Transverse colon (tissue), 3 donors: ENCODE results near the gene SDK1.

ENCODE experiments used
- EP300 ChIP-seq: sonication (generic); formaldehyde crosslinking; IDR thresholded peaks from one replicate; pipeline ENCODE4 v1.6.1; 2017; ENCODE audit warnings: antibody characterized with exemption, low read depth
- POLR2A ChIP-seq: fragments of 450-650 bp; IDR thresholded peaks from one replicate; pipeline ENCODE4 v1.6.1; 2016; ENCODE audit warnings: antibody characterized with exemption, mild to moderate bottlenecking, moderate library complexity
- TF ChIP-seq, protein P1 (sequence below), 5 experiments: fragments of 200-600 bp in 3 of 5; fragments of 450-650 bp in 2 of 5; sonication (generic) in 3 of 5; IDR thresholded peaks; 1 replicate in 2 of 5; 2 replicates in 3 of 5; pipeline ENCODE4 v1.5.1; 2016 to 2017; ENCODE audit warnings: antibody characterized with exemption in 5 of 5, inconsistent platforms in 3 of 5, mild to moderate bottlenecking in 2 of 5, moderate library complexity in 1 of 5

DNA sequence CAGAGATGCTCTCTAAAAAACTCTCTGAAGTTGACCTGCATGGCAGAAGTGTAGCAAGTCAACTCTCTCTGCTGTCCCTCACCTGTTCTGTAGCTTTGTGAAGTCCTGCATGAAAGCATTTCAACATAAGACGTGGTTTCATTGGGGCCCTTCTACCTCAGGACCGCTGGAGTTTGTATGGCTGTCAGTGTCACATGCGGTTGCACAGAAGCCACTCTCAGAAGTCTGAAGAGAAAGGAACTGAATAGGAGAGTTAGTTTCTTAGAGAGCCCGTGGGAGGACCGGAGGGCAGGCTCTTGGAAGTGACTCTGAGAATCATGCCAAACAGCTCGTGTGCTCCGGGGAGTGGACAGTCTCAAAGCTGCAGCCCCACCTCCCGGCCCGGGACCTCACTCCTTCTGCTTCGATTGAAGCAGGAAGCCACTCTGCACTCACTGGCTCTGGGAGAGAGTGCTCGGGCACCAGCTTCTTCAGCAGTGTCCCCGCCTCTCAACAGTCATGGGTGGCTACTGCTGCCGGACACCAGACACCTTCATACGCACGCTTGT is 486.7 kb downstream of the SDK1 start:
- TF ChIP-seq, protein P1, sequence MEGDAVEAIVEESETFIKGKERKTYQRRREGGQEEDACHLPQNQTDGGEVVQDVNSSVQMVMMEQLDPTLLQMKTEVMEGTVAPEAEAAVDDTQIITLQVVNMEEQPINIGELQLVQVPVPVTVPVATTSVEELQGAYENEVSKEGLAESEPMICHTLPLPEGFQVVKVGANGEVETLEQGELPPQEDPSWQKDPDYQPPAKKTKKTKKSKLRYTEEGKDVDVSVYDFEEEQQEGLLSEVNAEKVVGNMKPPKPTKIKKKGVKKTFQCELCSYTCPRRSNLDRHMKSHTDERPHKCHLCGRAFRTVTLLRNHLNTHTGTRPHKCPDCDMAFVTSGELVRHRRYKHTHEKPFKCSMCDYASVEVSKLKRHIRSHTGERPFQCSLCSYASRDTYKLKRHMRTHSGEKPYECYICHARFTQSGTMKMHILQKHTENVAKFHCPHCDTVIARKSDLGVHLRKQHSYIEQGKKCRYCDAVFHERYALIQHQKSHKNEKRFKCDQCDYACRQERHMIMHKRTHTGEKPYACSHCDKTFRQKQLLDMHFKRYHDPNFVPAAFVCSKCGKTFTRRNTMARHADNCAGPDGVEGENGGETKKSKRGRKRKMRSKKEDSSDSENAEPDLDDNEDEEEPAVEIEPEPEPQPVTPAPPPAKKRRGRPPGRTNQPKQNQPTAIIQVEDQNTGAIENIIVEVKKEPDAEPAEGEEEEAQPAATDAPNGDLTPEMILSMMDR (IDR thresholded peaks at IDR 0.05): no peak
- TF ChIP-seq EP300 (no peak), POLR2A (no peak)
